Pulmonary artery endothelial cell (primary cell): Measurements from ENCODE around the gene BAIAP2. TPM values are rescaled to one million over a fixed set of nuclear protein-coding genes. Genes with fewer than 3 reads are reported as not detected.

ENCODE experiments used
- DNase-seq: peaks from one replicate; pipeline ENCODE4 v3.0.0-alpha.2; 2011; ENCODE audit warnings: low read depth, low spot score
- total RNA-seq: library from RNA; depleted of rRNA; stranded (reverse); fragments of >200 nt; gene quantifications from 2 replicates; pipeline ENCODE4 v1.2.3, GENCODE V29; 2014

BAIAP2 gene
- total RNA-seq, 1 donor from 2014 or later: 8.0 TPM

DNA sequence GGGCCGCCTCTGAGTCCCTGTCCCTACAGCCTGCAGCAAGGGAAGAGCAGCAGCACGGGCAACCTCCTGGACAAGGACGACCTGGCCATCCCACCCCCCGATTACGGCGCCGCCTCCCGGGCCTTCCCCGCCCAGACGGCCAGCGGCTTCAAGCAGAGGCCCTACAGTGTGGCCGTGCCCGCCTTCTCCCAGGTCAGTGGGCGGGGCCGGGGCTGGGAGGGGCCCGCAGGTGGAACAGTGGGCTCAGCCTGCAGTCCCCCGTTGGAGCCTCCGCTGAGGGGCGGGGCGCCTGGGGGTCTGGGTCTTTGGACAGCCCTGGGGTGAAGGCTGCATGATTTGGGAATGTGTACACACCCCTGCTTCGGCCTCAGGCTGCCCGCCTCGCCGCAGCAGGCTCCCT is 71.8 kb downstream of the BAIAP2 start:
- no peak for DNase-seq

GRCh38 chr17:81108220-81108619 is 73.3 kb downstream of the BAIAP2 start:
- DNase-seq: no peak

DNA sequence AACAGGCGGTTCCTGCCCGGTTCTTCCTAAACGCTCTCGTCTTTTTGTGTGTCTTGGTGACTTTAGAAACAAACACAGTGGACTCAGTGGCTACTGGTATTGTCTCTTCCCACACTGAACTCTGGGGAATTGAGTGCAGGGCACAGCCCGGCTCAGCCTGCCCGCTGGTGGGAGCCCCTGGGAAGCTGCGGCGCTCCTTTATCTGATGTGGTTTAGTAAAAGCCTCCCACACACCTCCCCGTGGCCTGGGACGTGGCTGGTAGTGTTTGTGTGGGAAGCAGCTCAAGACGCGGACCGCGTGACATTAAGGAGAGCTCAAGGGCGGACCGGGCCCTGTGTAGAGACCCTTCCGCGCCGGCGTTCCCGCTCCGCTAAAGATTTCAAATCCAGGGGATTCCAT is 75.0 kb downstream of the BAIAP2 start:
- no peak for DNase-seq

DNA sequence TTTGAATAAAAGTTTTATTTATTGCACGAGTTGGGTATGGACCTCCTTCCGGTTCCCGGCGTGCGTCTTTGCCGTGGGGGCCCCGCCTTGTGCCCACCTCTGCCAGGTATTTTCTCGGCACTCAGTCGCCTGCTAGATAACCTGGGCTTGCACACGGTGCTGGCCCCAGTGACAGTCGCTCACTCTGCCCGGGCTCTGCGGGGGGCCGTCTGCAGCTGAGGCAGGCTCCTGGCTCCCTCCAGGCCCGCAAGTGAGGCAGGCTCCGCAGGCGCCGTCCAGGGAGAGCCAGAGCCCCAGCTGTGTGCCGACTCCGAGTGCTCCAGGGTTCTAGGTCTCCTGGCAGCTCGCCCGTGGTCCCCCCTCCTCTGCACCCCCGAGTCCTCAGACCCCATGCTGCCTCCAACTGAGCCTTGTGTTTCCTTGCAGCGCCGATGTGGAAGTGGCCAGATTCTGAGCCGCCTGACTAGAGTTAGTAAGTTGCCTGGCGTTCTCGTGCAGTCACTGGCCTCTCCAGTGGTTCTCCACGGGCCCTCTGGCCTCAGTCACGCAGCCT is 75.6 kb downstream of the BAIAP2 start:
- DNase-seq: no peak

GRCh38 chr17:81111066-81111465 is 76.1 kb downstream of the BAIAP2 start:
- DNase-seq: no peak

- DNase-seq: no peak
These were observed 77.5 kb downstream of the BAIAP2 start for GRCh38 chr17:81112450-81112849.

DNA sequence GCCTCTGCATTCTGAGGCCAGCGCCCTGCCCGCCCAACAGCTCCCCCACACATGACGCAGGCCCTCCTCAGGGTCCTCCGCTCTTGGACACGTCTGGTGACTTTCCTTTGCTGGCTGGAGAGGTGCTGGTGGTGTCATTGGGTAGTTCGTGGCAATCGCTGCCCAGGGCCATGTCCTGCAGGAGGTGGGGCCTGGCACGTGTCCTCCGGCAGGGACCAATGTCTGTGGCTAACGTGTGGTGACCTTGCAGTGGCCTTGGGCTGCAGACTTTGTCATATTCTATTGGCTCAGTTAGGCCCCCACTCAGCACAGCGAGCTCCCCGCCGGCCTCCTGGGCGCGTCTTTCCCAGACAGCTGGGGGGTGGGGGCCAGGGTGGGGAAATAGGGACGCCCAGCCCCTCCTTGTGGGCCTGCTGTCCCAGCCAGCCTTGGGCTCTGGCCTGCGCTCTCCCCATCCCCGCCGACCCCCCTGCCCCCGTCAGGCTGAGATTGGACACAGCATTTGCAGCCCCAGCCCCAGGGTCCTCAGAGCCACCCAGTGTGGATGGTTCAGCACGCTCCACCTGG is 78.3 kb downstream of the BAIAP2 start:
- DNase-seq: no peak

DNA sequence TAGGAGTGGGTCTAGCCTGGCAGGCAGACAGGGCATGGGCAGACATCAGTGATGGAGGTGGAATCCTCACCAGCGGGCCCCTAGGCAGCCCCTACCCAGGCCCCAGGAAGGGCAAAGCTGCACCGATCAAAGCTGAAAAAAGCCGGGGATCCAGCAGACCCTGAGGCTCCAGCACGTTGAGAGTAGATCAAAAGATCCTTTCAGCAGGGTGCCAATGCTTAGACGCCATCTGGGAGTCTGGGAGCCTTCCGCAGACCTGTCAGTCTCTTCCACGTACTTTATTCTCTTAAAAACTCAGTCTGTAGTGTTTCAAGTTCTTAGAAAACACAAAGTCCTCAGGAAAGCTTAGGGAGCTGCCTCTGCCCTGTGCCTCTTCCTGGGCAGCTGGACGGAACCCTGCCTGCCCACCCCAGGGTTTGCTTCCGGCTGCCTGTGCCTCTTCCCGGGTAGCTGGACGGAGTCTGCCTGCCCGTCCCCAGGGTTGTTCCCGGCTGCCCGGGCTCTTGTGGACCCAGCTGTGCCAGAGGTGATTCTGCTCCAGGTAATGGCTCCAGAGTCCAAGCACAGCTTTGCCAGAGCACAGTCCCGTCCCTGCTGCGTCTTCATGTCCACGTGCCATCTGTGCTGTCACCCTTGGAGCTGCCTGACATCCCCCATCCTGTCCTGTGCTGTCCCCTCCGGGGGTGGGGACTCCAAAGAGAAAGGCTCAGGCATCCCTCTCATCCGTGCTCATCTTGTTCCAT is 79.6 kb downstream of the BAIAP2 start:
- DNase-seq: no peak

DNA sequence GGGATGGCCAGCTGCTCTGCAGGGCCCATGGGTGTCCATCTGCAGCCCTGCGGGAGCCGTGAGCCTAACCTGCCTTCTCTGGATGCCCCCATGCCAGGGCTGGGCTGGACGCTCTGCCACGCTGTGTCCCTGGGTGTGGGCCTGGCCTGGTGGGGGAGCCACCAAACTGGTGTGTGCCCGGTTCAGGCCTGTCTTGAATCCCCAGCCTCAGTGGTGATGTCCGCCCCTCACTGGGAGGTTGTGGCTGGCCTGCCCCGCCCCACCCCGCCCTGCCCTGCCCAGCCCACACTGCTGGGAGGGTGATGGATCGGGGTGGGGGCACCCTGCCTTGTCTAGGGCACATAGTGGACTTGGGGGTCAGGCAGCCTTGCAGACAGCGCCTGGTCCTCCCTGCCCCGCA is 80.3 kb downstream of the BAIAP2 start:
- DNase-seq: no peak

DNA sequence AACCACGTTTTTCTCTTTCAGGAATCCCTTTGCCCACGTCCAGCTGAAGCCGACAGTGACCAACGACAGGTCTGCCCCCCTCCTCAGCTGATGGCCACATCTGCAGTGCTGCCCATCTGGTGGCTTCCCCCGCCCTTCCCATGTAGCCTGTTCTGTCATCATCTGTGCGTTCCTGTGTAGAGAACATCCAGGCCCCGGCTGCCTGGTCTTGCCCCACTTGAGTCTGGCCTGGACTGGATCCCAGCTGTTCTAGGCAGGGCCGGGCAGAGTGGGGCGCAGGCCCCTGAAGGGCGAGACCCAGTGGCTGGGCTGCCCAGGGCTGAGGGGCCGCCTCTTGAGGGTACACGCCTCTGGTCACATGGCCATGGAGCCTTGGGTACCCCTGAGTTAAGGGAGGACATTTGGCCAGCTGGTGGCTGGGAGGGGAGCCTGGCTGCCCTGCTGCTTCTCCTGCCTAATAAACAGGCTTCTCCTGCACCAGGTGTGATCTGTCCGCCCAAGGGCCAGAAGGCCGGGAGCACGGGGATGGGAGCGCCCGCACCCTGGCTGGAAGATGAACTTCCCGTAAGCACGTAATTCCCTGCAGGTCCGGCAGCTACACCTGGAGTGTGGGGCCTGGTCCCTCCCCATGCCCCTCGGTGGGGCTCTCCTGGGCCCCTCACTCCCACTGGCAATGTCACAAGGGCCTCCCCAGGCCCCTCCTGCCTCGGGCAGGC is 81.0 kb downstream of the BAIAP2 start:
- DNase-seq: no peak

- DNase-seq: no peak
These were observed 81.8 kb downstream of the BAIAP2 start for GRCh38 chr17:81116704-81117103.

DNA sequence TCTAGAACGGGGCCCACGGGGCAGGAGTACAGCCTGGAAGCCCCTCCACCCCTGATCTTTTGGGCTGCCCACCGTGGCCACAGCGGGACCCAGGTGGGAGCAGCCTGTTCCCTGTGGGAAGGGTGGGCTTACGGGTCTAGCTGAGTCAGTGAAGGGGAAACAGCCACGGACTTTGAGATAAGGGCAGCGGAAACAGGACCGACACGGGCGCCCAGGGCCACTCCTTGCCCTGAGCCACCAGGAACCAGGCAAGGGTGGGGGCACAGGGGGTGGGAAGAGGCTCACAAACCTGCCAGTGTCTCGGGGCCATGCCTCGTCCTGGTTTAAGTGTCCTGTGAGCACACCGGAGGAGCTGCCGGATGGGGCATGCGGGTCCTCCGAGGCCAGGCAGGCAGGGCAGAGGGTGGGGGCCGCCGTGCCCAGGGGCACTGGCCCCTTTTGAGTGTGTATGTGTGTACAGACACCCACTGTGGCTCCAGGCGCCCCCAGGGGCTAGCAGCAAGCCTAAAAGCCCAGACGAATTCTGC is 82.8 kb downstream of the BAIAP2 start:
- DNase-seq: no peak

DNA sequence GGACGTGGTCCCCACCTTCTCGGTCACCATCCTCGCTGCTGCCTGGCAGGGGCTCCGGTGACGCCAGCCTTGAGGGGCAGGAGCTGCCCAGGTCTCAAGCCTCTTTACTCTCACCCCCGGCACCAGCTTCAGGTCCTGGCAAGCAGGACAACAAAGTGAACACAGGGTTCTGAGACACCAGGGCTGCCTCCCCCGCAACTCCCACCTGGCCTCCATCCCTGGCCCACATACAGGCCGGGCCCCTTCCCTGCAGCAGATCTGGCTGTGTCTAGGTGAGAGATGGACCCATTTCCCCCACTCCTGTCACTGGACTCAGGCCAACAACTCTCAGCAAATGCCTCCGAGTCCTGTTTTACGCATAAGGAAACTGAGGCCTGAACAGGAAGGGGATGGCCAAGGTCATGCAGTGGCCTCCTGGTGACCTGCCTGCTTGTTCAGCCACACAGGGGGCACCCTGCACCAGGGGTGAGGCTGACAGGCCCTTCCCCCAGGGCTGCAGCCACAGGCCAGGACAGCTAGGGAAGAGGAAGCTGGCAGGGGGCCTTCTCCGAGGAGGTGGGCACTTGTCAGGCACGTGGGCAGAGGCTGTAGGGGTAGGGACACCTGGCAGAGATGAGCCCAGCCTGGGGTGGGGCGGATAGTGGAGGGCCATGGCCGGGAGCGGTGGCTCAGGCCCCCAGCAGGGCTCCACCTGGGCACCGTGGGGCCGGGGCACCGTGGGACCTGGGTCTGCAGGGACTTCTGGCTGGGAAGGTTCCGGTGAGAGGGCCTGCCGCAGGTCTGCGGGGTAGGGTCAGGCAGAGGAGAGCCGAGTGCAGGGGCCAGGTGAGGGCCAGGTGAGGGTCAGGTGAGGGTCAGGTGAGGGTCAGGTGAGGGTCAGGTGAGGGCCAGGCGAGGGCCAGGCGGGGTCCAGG is 83.6 kb downstream of the BAIAP2 start:
- no peak for DNase-seq

DNA sequence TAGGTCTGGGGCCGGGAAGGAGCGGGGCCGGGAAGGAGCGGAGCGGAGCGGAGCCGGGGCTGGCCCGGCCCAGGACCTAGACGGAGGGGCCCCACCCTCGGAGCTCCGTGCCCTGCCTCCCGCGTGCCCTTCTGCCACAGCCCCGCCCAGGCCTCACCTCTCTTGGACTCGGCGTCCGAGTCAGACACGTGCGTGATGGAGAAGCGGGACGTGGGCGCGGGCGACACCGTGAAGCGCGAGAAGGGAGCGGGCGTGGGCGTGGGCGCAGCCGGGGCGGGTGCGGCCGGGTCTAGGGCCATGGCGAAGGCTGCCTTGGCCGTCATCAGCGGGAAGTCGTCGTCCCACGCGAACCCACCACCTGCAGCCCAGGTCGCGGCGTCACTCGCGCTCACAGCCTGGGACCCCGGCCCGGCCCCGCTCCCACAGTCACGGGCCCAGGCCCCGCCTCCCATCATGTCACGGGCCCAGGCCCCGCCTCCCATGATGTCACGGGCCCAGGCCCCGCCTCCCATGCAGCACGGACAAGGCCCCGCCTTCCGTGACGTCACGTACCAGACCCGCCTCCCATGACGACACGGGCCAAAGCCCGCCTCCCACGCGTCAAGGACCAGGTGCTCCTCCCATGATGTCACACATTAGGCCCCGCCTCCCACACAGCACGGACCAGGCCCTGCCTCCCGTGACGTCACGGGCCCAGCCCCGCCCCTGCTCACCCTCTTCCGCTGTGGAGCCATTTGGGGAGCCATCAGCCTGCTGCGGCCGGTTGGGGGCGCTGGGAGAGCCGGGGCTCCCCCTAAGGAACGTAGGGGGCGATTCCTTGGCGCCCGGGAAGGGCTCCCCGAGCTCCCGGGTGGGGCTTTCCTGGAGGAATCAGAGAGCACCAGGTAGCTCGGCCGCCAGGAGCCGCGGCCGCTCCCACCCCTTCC is 84.5 kb downstream of the BAIAP2 start:
- DNase-seq: peak; percentile 82

- no peak for DNase-seq
These were observed 85.2 kb downstream of the BAIAP2 start for GRCh38 chr17:81120149-81120484.

DNA sequence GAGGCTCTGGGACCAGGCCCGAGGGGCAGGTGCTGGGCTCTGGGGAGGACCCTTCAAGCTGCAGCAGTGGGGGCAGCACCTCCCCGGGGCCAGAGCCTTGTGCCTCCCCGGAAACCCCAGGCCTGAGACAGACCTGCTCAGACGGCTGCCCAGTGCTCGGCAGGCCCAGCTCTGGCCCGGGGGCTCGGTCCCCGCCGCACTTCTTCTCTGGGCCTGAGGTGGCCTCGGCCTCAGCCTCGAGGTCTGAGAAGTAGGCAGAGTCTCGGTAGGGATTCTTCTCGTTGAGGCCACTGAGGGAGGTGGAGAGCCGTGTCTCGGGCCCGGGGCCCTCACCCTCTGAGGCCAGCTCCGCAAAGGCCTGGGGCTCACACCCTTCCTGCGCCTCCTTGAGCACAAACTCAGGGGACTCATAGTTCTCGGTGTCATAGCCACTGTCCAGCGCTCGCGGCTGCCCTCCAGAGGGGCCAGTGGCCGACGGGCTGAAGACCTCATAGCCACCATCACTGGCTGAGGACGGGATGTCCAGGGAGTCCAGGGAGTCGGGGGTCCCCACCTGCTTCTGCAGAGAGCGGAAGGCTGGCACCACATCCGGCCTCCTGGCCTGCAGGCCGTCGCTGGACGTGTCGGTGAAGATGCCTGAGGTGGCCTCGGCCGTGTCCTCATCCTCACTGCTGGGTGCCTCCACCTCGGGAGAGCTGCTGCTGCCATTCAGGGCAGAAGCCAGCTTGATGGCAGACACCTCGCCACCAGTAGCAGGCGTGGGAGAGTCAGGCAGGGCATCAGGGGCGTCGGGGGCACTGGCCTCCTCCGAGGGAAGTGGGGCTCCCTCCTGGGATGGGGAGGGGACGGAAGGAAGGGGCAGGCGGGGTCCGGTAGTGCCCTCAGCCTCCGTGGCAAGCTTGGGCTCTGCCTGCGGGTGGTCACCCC is 86.0 kb downstream of the BAIAP2 start:
- no peak for DNase-seq

- DNase-seq: no peak
These were observed 87.1 kb downstream of the BAIAP2 start for GRCh38 chr17:81121841-81122733.
